Measurements from ENCODE around the gene MFAP3L.

GRCh38 chr4:169955521-169955920 is 70.7 kb downstream of the MFAP3L start:
- TF ChIP-seq CTCF (IDR thresholded peaks at IDR 0.05): no peak
- TF ChIP-seq POLR2A (IDR thresholded peaks at IDR 0.05): no peak

Measured in thyroid gland (tissue), 4 donors.